Fibroblast of peridontal ligament (primary cell): Measurements from ENCODE around the gene G3BP2.
"Not testable (repeated sequence)": the region's sequence is repeated elsewhere in the genome, so short reads cannot be mapped to it uniquely, and the experiment has no call there.

ENCODE experiments used
- DNase-seq: peaks from one replicate; pipeline ENCODE4 v3.0.0-alpha.2; 2010; ENCODE audit errors: extremely low read depth

G3BP2 gene

GRCh38 chr4:75673027-75673958, at the start of gene G3BP2:
TSS of gene G3BP2 (minus strand) at chr4:75673411. CDS start at chr4:75662025, 11,386 bp downstream.
- peak; percentile 98 for DNase-seq

- no peak for DNase-seq
These were observed 49.2 kb upstream of the G3BP2 start for GRCh38 chr4:75722417-75722816.

GRCh38 chr4:75718529-75718928, 45.3 kb upstream of the G3BP2 start:
- no peak for DNase-seq

- no peak for DNase-seq
These were observed 44.2 kb upstream of the G3BP2 start for GRCh38 chr4:75717408-75717807.

GRCh38 chr4:75716054-75716453, 42.8 kb upstream of the G3BP2 start:
- DNase-seq, result not testable (repeated sequence)

GRCh38 chr4:75715105-75715799, 42.0 kb upstream of the G3BP2 start:
- DNase-seq, result peak; percentile 84

- no peak for DNase-seq
These were observed 41.5 kb upstream of the G3BP2 start for GRCh38 chr4:75714704-75715103.

- DNase-seq, result no peak
These were observed 40.8 kb upstream of the G3BP2 start for GRCh38 chr4:75714011-75714410.

GRCh38 chr4:75710246-75710645, 37.0 kb upstream of the G3BP2 start:
- DNase-seq, result no peak

GRCh38 chr4:75708218-75708691, 35.0 kb upstream of the G3BP2 start:
- DNase-seq, result no peak

GRCh38 chr4:75705198-75705977, 32.2 kb upstream of the G3BP2 start:
- DNase-seq, result no peak

GRCh38 chr4:75702919-75703411, 29.8 kb upstream of the G3BP2 start:
- DNase-seq, result no peak

GRCh38 chr4:75699299-75699698, 26.1 kb upstream of the G3BP2 start:
- no peak for DNase-seq

- DNase-seq, result no peak
These were observed 25.7 kb upstream of the G3BP2 start for GRCh38 chr4:75698963-75699228.

- DNase-seq, result no peak
These were observed 25.2 kb upstream of the G3BP2 start for GRCh38 chr4:75698162-75698962.

GRCh38 chr4:75696581-75696980, 23.4 kb upstream of the G3BP2 start:
- no peak for DNase-seq

- no peak for DNase-seq
These were observed 22.9 kb upstream of the G3BP2 start for GRCh38 chr4:75696071-75696470.

GRCh38 chr4:75692066-75692465, 18.9 kb upstream of the G3BP2 start:
- DNase-seq, result not testable (repeated sequence)

- not testable (repeated sequence) for DNase-seq
These were observed 13.9 kb upstream of the G3BP2 start for GRCh38 chr4:75687125-75687524.

- no peak for DNase-seq
These were observed 13.1 kb upstream of the G3BP2 start for GRCh38 chr4:75686346-75686745.

- no peak for DNase-seq
These were observed 12.5 kb upstream of the G3BP2 start for GRCh38 chr4:75685546-75686189.
